MM.1S (cell line): ENCODE measurements around the gene RAB3IL1.

ENCODE experiments used
- DNase-seq: peaks from one replicate; pipeline ENCODE4 v3.0.0-alpha.2; 2015
- H2AFZ ChIP-seq: fragments of 300-600 bp; sonication (generic); 2 replicates; pipeline ENCODE4 v1.6.0; 2016; ENCODE audit warnings: antibody characterized with exemption, low read length
- H3F3A ChIP-seq: fragments of 300-600 bp; sonication (generic); 2 replicates; pipeline ENCODE4 v1.6.1; 2016; ENCODE audit warnings: mild to moderate bottlenecking, antibody characterized with exemption, low read length, moderate library complexity, mixed read lengths; ENCODE audit not compliant: insufficient read depth
- H3K27ac ChIP-seq: fragments of 300-600 bp; sonication (generic); 2 replicates; pipeline ENCODE4 v1.5.1; 2016; ENCODE audit warnings: mild to moderate bottlenecking, low read length
- H3K27me3 ChIP-seq: fragments of 300-600 bp; sonication (generic); replicated peaks from 2 replicates; pipeline ENCODE4 v1.6.0; 2016; ENCODE audit warnings: low read length; ENCODE audit not compliant: insufficient read depth
- H3K36me3 ChIP-seq: fragments of 300-600 bp; sonication (generic); replicated peaks from 2 replicates; pipeline ENCODE4 v1.6.1; 2016; ENCODE audit warnings: mild to moderate bottlenecking, low read length, mixed read lengths; ENCODE audit not compliant: insufficient read depth
- H3K4me1 ChIP-seq: fragments of 300-600 bp; sonication (generic); 2 replicates; pipeline ENCODE4 v1.6.1; 2016; ENCODE audit warnings: low read length, mixed read lengths
- H3K4me2 ChIP-seq: fragments of 300-600 bp; sonication (generic); 2 replicates; pipeline ENCODE4 v1.6.0; 2016; ENCODE audit warnings: low read depth, low read length
- H3K4me3 ChIP-seq: fragments of 300-600 bp; sonication (generic); 2 replicates; pipeline ENCODE4 v1.5.1; 2016; ENCODE audit warnings: low read length, mixed read lengths
- H3K79me2 ChIP-seq: fragments of 300-600 bp; sonication (generic); 2 replicates; pipeline ENCODE4 v1.6.1; 2016; ENCODE audit warnings: mixed run types, low read length, mixed read lengths
- H3K9ac ChIP-seq: fragments of 300-600 bp; sonication (generic); 2 replicates; pipeline ENCODE4 v1.6.1; 2016; ENCODE audit warnings: low read length, mixed read lengths
- H3K9me2 ChIP-seq: fragments of 300-600 bp; sonication (generic); replicated peaks from 2 replicates; pipeline ENCODE4 v1.6.1; 2016; ENCODE audit warnings: mild to moderate bottlenecking, low read length, mixed read lengths; ENCODE audit not compliant: insufficient read depth
- H3K9me3 ChIP-seq: fragments of 300-600 bp; sonication (generic); replicated peaks from 2 replicates; pipeline ENCODE4 v1.6.1; 2016; ENCODE audit warnings: mild to moderate bottlenecking, low read length, mixed read lengths; ENCODE audit not compliant: insufficient read depth
- H4K20me1 ChIP-seq: fragments of 300-600 bp; sonication (generic); 2 replicates; pipeline ENCODE4 v1.6.1; 2016; ENCODE audit warnings: mild to moderate bottlenecking, low read length, moderate library complexity, mixed read lengths; ENCODE audit not compliant: insufficient read depth
- EZH2 ChIP-seq: fragments of 300-600 bp; sonication (generic); optimal IDR thresholded peaks from 2 replicates; pipeline ENCODE3; 2017; ENCODE audit warnings: low read depth, mild to moderate bottlenecking, antibody characterized with exemption, low read length, mixed read lengths
- EZH2phosphoT487 ChIP-seq: fragments of 300-600 bp; sonication (generic); IDR thresholded peaks from 2 replicates; pipeline ENCODE4 v1.6.1; 2018; ENCODE audit warnings: antibody characterized with exemption, low read length
- TF ChIP-seq, protein P1 (sequence below): fragments of 300-600 bp; sonication (generic); IDR thresholded peaks from 2 replicates; pipeline ENCODE4 v1.5.1; 2016; ENCODE audit warnings: antibody characterized with exemption, low read length, mixed read lengths

The RAB3IL1 gene

DNA sequence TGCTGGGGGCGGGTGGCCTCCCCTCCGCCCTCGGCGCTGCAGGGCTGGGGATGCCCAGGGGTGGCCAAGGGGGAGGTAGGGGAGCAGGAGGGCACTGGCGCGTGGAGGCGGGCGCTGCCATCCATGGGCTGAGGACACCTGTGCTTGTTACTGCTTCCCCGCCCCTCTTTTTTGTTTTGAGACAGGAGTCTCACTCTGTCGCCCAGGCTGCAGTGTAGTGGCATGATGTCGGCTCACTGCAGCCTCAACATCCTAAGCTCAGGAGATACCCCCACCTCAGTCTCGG lies 25.3 kb downstream of the RAB3IL1 start:
- peak overlapping the region; percentile 58; the same call in 1 of the 2 replicates for H3K4me2 ChIP-seq
- no peak for TF ChIP-seq EZH2phosphoT487
- H4K20me1 ChIP-seq = no peaks in the 10 kb centered on the region
- DNase-seq = no peak
- H3K79me2 ChIP-seq = no peaks in the 10 kb centered on the region
- no peaks in the 10 kb centered on the region for H3K36me3 ChIP-seq
- H3K9me3 ChIP-seq = no peaks in the 10 kb centered on the region
- H3K4me3 ChIP-seq = peak overlapping the region; percentile 64
- peaks cover 34% of the 10 kb centered on the region for H3K27me3 ChIP-seq
- peaks cover 4% of the 10 kb centered on the region; the same call in 1 of the 2 replicates for H3K4me1 ChIP-seq
- no peak overlapping the region for H3K27ac ChIP-seq
- H3K9ac ChIP-seq = no peak overlapping the region
- H3F3A ChIP-seq = peaks cover 12% of the 10 kb centered on the region; the same call in 1 of the 2 replicates
- peak overlapping the region; percentile 53 for H2AFZ ChIP-seq
- H3K9me2 ChIP-seq = no peaks in the 10 kb centered on the region

DNA sequence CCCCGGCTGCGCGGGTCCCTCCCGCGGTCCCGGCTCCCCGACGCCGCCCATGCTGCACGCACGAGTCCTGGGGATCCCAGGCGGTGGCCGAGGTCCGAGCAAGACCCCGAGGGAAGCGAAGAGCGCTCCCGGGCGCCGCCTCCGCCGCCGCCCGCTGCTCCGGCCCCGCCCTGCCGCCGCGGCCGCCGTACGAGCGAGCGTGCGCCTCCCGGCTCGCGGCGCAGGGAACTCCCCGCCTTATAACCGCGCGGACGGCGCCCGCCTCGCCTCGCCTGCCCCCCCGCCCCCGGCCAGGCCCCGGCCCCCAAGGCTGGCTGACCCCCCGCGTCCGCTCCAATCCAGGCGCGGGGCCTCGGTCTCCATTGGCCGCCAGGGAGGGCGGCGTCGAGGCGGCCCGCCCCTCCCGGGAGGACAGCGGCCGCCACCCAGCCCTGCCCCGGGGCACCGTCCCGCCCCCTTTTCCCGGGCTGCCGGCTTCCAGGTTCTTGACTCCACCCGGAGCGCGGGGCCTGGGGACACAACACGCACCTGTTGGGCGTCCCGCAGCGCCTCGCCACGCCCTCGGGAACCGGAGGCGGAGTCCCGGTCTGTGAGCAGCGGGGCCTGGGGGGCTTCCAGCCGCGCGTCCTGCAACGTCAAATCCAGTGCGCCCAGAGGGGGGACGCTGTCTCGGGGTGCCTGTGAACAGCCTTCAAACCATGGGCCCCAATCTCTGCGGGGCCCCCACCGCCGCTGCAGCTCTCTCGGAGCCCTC lies 25.9 kb downstream of the RAB3IL1 start, which contains the start of gene FADS3:
TSS of gene FADS3 (minus strand) at position 215 of the 754 bp plus-strand sequence. CDS start at position 51, 164 bp downstream.
- TF ChIP-seq, protein P1, sequence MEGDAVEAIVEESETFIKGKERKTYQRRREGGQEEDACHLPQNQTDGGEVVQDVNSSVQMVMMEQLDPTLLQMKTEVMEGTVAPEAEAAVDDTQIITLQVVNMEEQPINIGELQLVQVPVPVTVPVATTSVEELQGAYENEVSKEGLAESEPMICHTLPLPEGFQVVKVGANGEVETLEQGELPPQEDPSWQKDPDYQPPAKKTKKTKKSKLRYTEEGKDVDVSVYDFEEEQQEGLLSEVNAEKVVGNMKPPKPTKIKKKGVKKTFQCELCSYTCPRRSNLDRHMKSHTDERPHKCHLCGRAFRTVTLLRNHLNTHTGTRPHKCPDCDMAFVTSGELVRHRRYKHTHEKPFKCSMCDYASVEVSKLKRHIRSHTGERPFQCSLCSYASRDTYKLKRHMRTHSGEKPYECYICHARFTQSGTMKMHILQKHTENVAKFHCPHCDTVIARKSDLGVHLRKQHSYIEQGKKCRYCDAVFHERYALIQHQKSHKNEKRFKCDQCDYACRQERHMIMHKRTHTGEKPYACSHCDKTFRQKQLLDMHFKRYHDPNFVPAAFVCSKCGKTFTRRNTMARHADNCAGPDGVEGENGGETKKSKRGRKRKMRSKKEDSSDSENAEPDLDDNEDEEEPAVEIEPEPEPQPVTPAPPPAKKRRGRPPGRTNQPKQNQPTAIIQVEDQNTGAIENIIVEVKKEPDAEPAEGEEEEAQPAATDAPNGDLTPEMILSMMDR = peak; percentile 16; the same call in 1 of the 2 replicates
- no peak for TF ChIP-seq EZH2phosphoT487
- Histone ChIP-seq H4K20me1 (no peaks in the 10 kb centered on the region), H3F3A (peaks cover 12% of the 10 kb centered on the region; the same call in 1 of the 2 replicates), H3K9me3 (no peaks in the 10 kb centered on the region), H3K4me3 (peak within 1 kb of the TSS; percentile 92), H3K9me2 (no peaks in the 10 kb centered on the region), H3K9ac (peak within 1 kb of the TSS; percentile 10; the same call in 1 of the 2 replicates), H3K27me3 (peaks cover 31% of the 10 kb centered on the region), H3K36me3 (no peaks in the 10 kb centered on the region), H3K27ac (no peak within 1 kb of the TSS), H3K4me2 (peak within 1 kb of the TSS; percentile 63), H2AFZ (peak within 1 kb of the TSS; percentile 97), H3K4me1 (peaks cover 4% of the 10 kb centered on the region; the same call in 1 of the 2 replicates), H3K79me2 (no peaks in the 10 kb centered on the region)
- peak; percentile 58 for DNase-seq

DNA sequence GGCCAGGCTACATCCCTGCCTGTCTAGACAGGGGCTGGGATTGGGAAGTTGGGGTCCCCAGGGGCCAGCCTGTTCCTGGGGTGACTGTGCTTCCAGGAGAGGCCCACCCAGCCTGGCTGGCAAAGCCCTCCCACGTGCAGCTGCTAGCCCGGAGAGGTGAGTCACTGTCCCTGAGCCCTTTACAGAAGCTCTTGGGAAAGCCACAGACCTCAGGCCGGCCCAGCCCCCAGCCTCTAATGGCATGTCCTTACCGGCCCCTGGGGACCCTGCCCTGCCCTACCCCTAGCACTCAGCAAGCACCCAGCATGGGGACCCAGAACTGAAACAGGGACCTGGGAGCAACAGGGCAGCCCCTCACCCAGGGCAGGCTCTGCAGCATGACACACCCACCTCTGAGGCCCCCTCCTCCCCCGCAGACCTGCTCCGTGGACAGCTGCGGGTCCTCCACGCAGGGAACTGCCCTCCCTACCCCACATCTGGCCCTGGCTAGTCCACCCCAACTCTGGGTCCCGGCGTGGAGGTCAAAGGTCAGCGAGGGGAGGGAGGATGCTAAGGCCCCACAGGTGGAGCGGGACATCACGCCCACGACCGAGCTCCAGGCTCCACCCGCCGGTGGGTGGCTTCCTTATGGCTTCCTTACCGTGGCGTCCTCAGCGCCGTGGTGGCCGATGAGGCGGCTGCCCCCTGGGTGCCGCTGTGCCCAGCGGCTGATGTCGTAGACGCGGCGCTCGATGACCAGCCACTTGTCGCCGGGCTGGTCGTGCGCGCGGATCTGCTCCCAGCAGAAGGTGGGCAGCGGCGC lies 26.6 kb downstream of the RAB3IL1 start:
- Histone ChIP-seq H3K4me2 (peak overlapping the region; percentile 63), H4K20me1 (no peaks in the 10 kb centered on the region), H3K9me3 (no peaks in the 10 kb centered on the region), H3K4me1 (peaks cover 4% of the 10 kb centered on the region; the same call in 1 of the 2 replicates), H3K79me2 (no peaks in the 10 kb centered on the region), H3K36me3 (no peaks in the 10 kb centered on the region), H3K27me3 (peaks cover 23% of the 10 kb centered on the region), H3F3A (peaks cover 12% of the 10 kb centered on the region; the same call in 1 of the 2 replicates), H3K9me2 (no peaks in the 10 kb centered on the region), H2AFZ (peak overlapping the region; percentile 97), H3K4me3 (peak overlapping the region; percentile 92), H3K9ac (peak overlapping the region; percentile 10; the same call in 1 of the 2 replicates), H3K27ac (no peak overlapping the region)
- no peak for DNase-seq
- no peak for TF ChIP-seq EZH2
- no peak for TF ChIP-seq EZH2phosphoT487
- TF ChIP-seq, protein P1 = no peak
